GM18858 (cell line): Measurements from ENCODE around the gene EXOC5.
"Not testable (repeated sequence)": the region's sequence is repeated elsewhere in the genome, so short reads cannot be mapped to it uniquely, and the experiment has no call there.

Source experiments
- ATAC-seq: cut with Tn5 transposase; IDR thresholded peaks from one replicate; pipeline ENCODE4 v1.9.1; 2021; ENCODE audit not compliant: unreplicated experiment

The EXOC5 gene

DNA sequence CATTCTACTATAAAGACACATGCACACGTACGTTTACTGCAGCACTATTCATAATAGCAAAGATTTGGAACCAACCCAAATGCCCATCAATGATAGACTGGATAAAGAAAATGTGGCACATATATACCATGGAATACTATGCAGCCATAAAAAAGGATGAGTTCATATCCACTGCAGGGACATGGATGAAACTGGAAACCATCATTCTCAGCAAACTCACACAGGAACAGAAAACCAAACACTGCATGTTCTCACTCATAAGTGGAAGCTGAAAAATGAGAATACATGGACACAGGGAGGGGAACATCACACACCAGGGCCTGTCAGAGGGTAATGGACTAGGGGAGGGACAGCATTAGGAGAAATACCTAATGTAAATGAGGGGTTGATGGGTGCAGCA lies 10.5 kb downstream of the EXOC5 start:
- not testable (repeated sequence) for ATAC-seq

DNA sequence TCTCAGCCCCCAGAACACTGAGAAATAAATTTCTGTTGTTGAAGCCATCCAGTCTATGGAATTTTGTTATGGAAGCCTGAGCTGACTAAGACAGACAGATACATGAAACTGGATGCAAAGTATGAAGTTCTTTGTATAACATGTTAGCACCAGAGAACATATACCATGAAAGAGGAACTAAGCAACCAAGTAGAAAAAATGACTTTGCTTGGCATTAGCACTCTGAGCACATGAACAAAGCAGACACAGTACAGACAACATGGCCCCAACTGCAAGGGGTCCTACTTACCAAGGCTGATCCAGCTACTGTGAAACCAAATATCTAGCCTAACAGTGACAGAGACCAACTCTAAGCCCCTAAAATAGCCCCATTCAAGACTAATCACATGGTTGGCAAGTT lies 13.8 kb downstream of the EXOC5 start:
- peak; percentile 94 for ATAC-seq

DNA sequence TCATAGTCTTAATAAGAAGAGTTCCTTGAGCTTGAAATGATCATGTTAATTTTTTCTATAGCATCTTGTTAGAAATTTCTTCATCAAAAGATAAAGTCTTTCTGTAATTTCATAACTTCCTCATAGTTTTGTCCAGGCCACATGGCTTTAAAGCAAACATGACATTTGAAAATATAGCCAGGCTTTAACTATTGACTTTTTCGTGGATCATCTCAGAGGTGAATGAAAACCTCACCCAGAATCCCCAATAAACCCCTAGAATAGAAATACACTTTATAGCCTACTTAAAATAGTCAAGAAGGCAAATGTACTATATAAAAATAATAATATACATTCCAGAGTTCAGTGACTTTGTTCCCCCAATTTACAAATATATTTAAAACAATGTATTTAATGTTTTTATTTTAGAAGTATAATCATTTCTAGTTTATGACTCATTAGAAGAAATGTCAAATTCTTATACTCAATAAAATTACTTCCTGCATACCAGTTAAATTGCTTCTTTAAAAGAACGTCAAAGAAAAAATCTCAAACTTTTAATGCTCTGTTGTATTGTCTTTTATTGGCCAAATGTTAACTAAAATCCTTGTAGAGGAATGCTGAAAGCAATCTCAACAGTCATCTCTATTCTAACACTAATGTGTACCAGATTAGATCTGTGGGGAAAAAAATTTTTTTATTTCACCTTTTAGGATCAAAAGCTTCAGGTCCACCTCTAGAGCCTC lies 21.6 kb downstream of the EXOC5 start:
- ATAC-seq = no peak

DNA sequence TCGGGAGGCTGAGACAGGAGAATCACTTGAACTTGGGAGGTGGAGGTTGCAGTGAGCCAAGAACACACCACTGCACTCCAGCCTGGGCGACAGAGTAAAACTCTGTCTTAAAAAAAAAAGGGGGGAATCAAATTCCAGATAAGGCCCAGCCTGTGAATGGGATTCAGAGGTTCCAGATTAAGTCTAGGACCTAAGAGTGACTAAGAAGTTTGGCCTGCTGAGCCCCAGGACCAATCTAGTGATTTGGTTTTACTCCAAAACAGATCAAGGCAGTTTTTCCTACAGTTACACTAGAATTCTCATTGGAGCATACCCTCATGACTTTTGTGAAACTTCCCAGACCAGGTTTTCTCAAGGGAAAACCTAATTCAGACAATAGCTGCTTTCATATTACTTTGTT lies 22.8 kb downstream of the EXOC5 start:
- ATAC-seq = no peak

DNA sequence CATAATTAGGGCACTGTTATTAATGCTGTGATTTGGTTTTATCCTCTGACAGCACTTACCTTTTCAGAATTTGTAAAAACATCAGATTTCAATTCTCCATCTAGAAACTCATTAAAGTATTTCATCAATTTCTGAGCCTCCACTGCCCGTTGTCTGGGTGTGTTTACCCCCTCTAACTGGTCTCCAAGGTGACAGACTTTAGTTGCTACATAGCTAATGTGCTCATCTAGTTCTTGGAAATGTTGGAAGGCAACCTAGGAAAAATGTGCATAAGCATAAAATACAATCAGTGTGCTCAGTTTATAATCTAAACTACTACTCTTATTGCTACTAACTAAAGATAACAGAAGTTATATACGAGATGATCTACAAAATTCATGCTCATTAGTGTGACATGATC lies 24.6 kb downstream of the EXOC5 start:
- ATAC-seq = no peak

DNA sequence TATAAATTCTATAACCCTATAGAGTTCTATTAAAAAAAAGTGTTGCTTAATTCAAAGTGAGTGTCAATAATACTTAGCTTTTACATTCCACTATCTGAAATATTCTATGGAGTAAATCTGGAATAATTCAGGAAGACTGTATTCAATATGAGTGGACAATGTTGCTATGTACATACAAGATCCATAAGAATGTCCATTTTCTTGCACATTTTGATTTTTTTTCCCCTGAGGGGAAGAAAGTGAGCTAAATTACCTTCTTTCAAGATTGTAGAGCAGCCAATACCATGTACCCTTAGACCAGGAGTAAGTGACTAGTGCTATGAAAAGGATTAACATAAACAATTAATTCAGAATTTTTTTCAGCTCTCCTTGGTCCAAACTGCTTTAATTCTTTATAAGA lies 25.4 kb downstream of the EXOC5 start:
- no peak for ATAC-seq

DNA sequence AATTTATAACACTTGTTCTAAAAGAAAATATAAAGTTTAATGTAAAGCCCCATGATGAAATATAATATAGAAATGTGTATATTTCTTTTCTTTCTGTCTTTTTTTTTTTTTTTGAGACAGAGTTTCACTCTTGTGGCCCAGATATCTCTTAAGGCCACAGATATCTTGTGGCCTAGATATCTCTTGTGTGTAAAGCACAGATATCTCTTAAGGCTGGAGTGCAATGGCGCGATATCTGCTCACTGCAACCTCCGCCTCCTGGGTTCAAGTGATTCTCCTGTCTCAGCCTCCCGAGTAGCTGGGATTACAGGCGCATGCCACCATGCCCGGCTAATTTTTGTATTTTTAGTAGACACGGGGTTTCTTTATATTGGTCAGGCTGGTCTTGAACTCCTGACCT lies 28.6 kb downstream of the EXOC5 start:
- not testable (repeated sequence) for ATAC-seq

DNA sequence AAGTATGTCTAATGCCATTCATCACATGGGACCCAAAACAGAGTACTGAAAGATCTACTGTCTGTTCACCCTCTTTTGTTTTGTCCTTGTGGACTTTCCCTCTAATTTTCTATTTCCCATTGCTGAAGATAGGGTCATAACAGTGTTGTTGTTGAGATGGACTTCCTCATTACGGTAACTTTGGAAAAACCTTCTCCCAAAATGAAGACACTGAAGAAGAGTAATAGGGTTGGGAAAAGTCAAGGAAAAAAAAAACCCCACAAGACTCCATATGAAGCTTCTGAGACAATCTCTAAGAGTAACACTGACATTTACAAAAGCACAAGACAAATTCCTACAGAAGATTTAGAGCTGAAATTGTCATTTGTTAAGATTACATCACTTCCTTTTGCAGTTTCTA lies 36.7 kb downstream of the EXOC5 start:
- ATAC-seq = no peak

DNA sequence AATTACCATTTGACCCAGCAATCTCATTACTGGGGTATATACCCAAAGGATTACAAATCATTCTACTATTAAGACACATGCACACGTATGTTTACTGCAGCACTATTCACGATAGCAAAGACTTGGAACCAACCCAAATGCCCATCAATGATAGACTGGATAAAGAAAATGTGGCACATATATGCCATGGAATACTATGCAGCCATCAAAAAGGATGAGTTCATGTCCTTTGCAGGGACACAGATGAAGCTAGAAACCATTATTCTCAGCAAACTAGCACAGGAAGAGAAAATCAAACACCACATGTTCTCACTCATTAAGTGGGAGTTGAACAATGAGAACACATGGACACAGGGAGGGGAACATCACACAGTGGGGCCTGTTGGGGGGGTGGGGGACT lies 40.4 kb downstream of the EXOC5 start:
- ATAC-seq = not testable (repeated sequence)

DNA sequence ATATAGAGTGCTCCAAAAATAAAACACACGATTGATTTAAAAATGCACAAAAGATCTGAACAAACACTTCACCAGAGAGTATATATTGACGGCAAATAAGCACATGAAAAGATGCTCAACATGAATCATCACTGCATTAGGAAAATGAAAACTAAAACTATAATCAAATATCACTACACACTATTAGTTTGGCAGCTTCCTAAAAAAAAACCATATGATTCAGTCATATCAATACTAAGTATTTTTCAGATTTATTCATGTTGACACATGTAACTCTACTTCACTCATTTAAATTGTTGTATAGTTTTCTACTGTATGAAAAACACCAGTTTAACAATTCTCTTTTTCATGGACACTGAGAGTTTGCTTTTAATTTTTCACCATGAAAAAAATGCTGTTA lies 41.6 kb downstream of the EXOC5 start:
- peak; percentile 56 for ATAC-seq

DNA sequence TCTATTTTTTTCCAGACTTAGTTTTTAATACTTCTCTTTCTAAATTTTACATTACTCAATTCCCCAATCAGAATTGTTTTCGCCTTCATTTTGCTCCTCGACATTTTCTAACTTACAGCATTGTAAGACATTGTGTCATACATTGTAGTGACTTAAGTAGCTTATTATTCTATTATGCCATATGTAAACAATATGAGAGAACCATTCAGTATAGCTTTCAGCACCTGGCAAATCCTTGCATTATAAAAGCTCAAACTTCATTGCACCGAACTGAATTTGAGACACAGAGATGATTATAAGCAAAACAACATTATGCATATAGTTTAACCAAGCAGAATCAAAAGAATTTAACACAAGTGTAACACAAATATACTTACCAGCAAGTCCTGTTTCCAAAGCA lies 46.8 kb downstream of the EXOC5 start:
- ATAC-seq = no peak

DNA sequence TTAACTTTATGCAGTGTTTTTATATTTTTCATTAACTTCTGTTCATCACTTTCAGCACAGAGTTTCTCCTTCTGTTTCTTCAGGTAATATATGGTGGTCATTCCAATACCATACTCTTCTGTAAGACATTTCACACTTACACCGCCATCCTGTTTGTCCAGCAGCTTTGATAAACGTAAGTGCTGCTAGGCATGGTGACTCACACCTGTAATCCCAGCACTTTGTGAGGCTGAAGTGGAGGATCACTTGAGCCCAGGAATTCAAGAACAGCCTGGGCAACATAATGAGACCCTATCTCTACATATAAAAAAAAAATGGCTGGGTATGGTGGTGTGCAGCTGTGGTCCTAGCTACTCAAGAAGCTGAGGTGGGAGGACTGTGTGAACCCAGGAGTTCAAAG lies 55.8 kb downstream of the EXOC5 start:
- no peak for ATAC-seq

DNA sequence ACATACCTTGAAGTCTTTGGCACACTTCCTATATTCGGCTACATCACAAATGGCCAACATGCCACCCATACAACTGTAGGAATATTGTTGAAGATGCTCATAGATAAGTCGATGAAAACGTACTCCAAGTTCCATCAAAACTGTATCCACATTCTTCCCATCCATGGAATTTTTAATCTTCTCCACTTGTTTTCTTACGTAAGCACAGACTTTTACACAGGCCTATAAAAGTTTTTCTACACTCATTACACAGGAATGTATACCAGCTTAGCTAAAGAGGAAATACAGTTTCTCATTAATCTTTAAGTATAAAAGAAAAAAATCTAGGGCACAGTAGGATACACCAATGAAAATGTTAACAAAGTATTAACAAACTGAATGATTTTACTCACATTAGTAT lies 59.1 kb downstream of the EXOC5 start:
- no peak for ATAC-seq

DNA sequence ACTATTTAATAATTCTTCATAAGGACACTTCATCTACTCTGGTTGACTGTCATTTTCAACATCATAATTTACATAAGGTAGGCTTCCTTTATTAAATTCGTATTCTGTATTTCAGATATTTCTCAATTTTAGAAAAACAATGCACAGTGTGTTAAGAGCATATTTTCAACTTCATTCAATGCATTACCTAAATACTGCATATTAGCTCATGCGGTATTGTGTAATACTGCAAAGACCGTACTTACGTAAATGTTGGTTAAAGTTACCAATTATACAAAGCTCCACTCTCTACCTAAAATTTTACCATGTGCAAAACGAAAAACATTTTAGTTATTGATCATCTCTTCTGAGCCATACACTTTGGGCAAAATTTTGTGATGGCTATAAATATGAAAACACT lies 62.8 kb downstream of the EXOC5 start:
- no peak for ATAC-seq

DNA sequence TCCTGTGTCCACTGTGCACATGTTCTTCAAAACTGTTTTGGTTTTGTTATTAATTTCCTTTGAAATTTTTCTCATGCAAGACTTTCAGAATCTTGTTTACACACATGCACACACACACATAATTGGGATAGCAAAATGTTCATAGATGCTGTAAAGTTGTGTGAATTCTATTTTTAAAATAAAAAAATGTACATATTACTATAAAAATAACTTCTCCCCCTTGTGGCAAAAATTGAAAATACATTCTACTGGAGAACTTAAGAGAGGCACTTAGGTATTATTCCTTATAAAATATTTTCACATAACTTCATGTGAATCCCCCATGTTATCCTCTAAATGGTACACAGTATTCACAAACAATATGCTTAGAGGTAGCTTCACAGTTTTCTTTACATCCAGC lies 66.0 kb downstream of the EXOC5 start:
- ATAC-seq = not testable (repeated sequence)

DNA sequence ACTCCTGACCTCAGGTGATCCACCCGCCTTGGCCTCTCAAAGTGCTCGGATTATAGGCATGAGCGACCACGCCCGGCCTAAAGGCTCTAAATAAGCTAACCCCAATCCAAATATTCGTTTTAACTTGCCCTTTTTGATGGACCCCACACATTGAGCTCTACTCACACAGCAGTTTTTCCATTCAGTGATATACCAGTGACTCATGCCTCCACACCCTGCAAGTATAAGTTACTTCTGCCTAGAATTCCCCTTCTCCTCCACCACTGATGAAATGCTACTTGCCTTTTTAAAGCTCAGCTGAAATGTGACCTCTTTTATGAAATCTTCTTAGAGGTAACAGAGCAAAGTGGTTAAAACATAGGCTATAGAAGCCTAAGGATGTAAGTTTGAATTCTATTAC lies 68.8 kb downstream of the EXOC5 start:
- ATAC-seq = no peak

DNA sequence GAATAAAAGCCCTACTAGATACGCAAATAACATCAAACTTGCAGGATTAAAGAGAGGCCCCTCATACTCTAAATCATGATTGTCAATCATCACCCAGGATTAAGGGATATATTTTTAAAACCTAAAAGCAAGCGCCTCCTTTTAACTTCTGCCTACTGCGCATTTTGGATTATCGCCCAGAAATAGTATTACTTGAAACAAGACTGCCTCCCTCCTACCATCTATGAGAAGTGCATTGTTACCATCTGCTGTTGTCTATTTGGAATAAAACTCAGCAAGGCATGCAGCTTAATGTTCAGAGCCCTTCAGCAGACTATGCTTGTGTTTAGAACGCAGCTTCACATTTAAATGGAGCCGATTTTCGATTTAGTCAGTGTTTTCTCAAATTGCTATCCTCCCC lies 79.6 kb downstream of the EXOC5 start:
- no peak for ATAC-seq

DNA sequence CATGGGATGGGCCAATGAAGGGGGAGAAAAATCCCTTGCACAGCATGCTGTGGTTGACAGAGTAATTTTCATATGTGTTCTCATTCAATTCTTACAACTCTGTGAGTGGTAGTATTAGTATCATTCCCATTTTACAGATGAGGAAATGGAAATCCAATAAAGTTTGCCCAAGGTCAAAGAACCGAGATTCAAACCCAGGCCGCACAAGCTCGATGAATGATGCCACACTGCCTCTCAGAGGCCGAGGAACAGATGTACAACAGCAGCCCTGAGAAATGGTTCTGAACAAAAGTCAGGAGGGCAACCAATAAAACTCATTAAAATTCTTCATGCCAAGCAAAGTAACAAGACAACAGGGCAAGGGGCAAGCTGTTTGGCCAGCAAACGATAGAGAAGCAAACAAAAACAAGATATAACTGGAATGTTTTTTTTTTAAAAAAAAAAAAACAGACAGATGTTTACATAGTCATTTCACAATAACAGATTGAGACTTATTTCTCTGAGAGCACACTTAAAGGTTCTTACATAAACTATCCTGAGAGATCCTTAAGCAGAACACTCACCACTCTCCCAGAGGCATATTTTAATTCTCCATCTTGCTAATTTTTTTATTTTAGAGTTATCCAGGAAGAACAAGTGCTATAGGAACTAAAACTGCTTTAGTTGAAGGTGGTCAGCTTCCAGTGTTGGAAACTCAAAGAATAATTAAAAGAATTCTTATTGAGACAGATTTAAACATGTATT lies 85.8 kb downstream of the EXOC5 start:
- no peak for ATAC-seq

DNA sequence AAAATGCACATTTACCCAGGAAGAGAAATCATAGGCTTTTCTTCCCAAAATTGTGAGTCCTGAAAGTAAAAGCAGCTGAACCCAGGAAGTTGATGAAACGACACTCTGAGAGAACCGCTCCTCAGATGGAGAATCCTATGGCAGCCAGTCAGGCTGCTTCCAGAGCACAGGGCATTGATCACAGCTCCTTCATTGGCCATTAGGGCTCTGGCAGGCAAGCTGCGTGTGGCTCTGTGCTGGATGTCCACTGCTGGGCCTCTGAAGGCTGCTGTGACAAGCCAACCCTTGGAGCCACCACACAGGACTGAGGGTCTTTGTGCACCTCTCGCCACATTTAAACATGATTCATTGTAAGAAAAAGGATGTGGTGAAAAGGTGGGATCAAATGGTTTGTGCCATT lies 89.4 kb downstream of the EXOC5 start:
- no peak for ATAC-seq

DNA sequence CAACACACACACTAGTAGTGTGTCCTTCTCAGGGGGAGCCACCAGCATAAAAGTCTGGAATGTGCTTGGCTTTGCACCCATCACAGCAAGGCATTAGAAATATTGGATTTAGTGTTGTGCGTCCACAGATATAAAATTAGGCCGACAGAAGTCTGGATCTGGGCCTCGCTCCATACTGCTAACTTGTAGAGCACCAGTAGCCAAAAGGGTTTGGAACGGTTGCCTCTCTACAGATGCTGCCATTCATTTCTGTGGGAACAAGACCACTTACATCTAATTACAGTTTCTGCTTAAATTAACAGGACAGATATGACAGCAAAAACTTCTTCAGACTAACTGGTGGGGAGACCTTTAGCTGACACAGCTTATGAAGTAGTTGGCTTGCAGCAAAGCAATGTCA lies 94.2 kb downstream of the EXOC5 start:
- no peak for ATAC-seq

DNA sequence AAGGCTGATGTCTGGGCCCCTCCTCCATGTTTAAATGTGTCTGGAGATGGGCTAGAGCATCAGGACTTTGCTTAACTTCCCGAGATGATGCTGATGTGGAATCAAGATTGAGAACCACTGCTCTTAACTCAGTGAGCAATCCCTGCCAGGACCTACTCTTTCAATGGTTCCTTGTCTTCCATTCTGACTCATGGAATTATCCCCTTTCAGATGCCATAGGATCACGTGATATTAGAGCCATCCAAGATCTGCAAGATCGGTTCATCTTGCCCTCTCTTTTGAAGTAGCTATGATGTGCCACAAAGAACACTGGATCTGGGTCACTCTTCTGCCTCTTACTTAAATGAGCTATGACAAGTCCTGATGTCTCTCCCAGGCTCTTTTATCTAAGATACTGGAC lies 96.8 kb downstream of the EXOC5 start:
- ATAC-seq = no peak

DNA sequence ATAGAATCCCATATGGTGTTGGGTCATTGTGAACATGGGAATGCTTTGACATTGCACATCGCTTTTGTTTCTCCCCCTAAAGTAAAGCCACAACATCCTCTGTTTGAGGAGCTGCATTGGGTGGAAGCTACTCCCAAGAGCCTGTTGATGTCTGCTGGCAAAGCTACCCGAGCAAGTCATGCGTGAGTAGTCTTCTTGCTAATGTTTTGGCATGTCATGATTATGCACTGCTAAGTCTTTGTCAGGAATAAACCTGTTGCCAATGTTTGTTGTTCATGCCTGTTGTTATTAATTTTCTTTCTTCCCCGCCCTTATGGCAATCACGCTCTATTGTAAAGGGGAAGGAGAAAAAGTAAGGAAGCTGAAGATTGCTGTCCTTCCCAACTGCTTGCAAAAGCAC lies 97.3 kb downstream of the EXOC5 start:
- no peak for ATAC-seq

DNA sequence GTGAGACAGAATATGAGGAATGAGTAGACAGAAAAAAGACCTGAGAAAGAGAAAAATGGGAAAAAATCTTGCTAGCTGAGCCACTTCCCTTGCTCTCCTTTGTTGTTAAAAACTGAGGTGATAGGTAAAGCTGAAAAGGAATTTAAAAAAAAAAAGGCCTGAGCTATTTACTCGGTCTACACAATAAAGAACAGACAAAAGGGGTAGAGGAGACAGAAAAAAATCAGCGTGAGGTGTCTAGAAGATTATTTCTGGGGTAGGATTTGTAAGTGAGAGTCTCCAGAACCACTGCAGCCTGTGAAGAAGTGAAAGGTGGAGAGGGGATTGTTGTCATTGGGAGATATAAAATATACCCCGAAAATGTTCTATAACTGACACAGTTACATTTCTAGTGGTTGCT lies 98.8 kb downstream of the EXOC5 start:
- no peak for ATAC-seq
